AG04449 (cell line): Measurements from ENCODE around the gene RBFOX1.

Source experiments
- CTCF ChIA-PET: fragments of 350-600 bp; formaldehyde crosslinking; extraction: SDS; loops from one replicate; lab custom pipeline; 2021; ENCODE audit warnings: antibody characterized with exemption; lab: Yijun Ruan, JAX
- POLR2A ChIA-PET: fragments of 400-600, 350-600 bp; formaldehyde crosslinking; extraction: SDS; loops from one replicate; lab custom pipeline; 2020; ENCODE audit warnings: antibody characterized with exemption, inconsistent platforms; lab: Yijun Ruan, JAX
- DNase-seq: peaks from one replicate; pipeline ENCODE4 v3.0.0-alpha.2; 2010; ENCODE audit warnings: low read depth, low spot score
- H3K4me3 ChIP-seq: 2 replicates; pipeline ENCODE4 v1.5.1; 2011; ENCODE audit warnings: low read depth, mild to moderate bottlenecking, control low read depth, low read length
- CTCF ChIP-seq: IDR thresholded peaks from one replicate; pipeline ENCODE4 v1.5.1; 2011; ENCODE audit warnings: mild to moderate bottlenecking, moderate library complexity, low read length, control low read depth, inconsistent platforms; ENCODE audit not compliant: insufficient read depth; ENCODE audit errors: missing control alignments

The RBFOX1 gene

GRCh38 chr16:7745276-7745675 lies 412.6 kb downstream of the RBFOX1 start:
- TF ChIP-seq CTCF = no peak

DNA sequence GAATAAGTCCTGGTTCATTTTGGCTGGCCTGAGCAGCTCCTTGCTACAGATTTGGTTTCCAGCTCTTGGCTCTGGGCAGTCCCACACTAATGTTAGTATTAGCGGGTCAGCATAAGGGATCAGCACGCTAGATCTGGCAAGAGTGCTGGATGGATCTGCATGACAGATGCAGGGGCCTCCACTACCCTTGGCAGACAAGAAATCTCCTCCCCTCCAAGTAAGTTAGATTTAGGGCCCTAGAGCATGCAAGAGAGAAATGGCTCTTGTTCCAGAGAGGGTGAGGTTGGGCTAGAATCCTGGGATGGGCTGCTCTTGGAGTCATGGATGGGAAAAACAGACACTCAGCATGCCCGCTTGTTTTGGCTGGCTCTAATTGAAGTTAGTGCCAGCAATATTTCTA lies 414.3 kb downstream of the RBFOX1 start:
- DNase-seq = no peak
- H3K4me3 ChIP-seq = no peak overlapping the region
- ChIA-PET POLR2A (no interaction called here), CTCF (no interaction called here)
- TF ChIP-seq CTCF = no peak

More at GRCh38 chr16:7745276-7745675, 412.6 kb downstream of the RBFOX1 start:
- DNase-seq = no peak
- CTCF ChIA-PET = no interaction called here
- POLR2A ChIA-PET = no interaction called here
- H3K4me3 ChIP-seq = no peak overlapping the region

- TF ChIP-seq CTCF = no peak
- CTCF ChIA-PET = no interaction called here
- POLR2A ChIA-PET = no interaction called here
Observed at GRCh38 chr16:7748522-7748921, 415.9 kb downstream of the RBFOX1 start.

GRCh38 chr16:7755347-7755882 lies 422.8 kb downstream of the RBFOX1 start:
- no peak overlapping the region for H3K4me3 ChIP-seq
- POLR2A ChIA-PET = no interaction called here
- no peak for DNase-seq
- CTCF ChIA-PET = no interaction called here
- TF ChIP-seq CTCF = no peak

More at GRCh38 chr16:7748522-7748921, 415.9 kb downstream of the RBFOX1 start:
- DNase-seq = no peak
- no peak overlapping the region for H3K4me3 ChIP-seq
